ENCODE data around the gene EFNA2.

DNA sequence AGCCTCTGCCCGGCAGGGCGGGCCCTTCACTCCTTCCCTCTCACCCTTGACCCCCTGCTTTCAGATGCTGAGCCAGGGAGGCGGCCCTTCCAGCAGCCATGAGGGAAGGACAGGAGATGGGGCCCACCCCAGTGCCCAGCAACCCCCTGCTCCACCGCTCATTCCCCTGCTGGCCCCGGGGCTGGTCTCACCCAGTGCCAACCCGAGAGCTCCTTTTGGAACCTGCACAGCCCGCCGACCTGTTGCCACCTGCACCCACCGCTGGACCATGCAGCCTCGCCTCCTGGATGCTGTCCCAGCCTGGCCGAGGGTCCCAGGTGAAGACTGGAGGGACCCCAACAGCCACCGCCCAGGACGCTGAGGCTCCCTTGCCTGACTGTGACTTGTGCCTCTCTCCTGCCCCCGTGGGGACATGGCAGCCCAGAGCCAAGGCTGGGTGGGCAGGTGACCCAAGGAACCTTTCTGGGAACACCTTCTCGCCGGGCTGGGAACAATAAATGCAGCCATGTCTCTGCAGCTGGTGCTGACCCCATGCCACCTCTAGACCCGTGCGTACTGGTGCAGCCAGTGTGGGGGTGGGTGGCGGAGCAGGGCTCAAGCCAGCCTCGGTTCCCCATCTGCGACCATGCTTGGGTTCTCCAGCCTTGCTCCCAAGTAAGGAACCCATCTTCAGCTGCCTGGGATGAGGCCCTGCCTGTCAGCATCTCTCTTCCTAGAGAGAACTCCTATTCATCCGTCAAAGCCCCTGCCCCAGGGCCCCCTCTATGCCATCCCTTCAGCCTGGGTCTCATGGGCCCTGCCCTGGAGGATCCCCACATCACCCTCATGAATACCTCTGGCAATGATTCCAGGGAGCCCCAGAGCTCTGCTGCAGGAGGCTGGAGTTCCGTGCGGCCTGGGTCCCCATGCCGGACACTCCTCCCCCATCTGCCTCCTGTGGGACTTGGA is 6.7 kb upstream of the EFNA2 start:
- no peak for TF ChIP-seq SP1 (IDR thresholded peaks at IDR 0.05)
- no peak for TF ChIP-seq FOXA1 (IDR thresholded peaks at IDR 0.05)
- TF ChIP-seq ELF4 (IDR thresholded peaks at IDR 0.05), result no peak
- no peak for TF ChIP-seq ARNT (IDR thresholded peaks at IDR 0.05)
- TF ChIP-seq NFRKB (IDR thresholded peaks at IDR 0.05), result no peak
- no peak for TF ChIP-seq CTBP1 (IDR thresholded peaks at IDR 0.05; ENCODE audit: borderline replicate concordance)
- no peak for TF ChIP-seq FOXM1 (IDR thresholded peaks at IDR 0.05; ENCODE audit: borderline replicate concordance)
- TF ChIP-seq TARDBP (IDR thresholded peaks at IDR 0.05), result no peak
- TF ChIP-seq SUZ12 (IDR thresholded peaks at IDR 0.05), result no peak
- TF ChIP-seq L3MBTL2 (conservative IDR thresholded peaks at IDR 0.05), result no peak

Data from HEK293T (cell line).